ENCODE results near the gene MGAT3. TPM values are rescaled to one million over a fixed set of nuclear protein-coding genes. Genes with fewer than 3 reads are reported as not detected.

MGAT3 gene
- total and polyA plus RNA-seq, 9 of the 15 experiments (the other 6 are each of a cell fraction or from before 2014, with no cell fraction given), result 0.10 to 11.5 (median 4.6) TPM

DNA sequence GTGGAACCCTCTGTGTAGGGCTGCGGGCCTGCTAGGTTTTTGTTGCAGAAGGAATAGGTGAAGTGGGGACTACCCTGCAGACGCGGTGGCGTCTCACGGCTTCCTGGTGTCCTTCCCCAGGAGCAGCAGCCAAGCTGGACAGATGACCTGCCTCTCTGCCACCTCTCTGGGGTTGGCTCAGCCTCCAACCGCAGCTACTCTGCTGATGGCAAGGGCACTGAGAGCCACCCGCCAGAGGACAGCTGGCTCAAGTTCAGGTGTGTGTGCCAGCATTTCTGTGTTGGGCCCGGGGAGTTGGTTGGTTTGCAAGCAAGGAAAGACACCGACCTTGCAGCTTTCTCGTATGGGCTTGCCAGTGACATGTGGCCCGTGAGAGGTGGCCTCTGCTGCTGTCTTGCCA, 41.9 kb upstream of the MGAT3 start:
- ChIA-PET CTCF (ENCODE audit: low intra/inter-chr PET ratio) (no interaction called here), POLR2A (interaction anchor here (1.0 kb wide), 1 partner anchor 17 kb away, joined by 3 read pairs; no protein-coding TSS in a partner anchor)
- H3K36me3 ChIP-seq (ENCODE audit: control insufficient read depth, insufficient read depth, low read length), result peaks cover 43% of the 10 kb centered on the region; the same call in 2 of the 3 replicates
- H3K9ac ChIP-seq (ENCODE audit: insufficient read depth in 1 of 2, low read depth in 2 of 2, low read length in 2 of 2), result no peak overlapping the region
- no peak for ATAC-seq
- H3K27ac ChIP-seq (ENCODE audit: extremely low read depth, low read depth, low read length), result no peak overlapping the region
- no peak overlapping the region for H3K4me2 ChIP-seq (ENCODE audit: insufficient read depth, low read length)
- peaks cover 4% of the 10 kb centered on the region; the same call in 2 of the 3 replicates for H3K79me2 ChIP-seq (ENCODE audit: control insufficient read depth, insufficient read depth, low read length)
- no peaks in the 10 kb centered on the region for H4K20me1 ChIP-seq (replicated peaks; ENCODE audit: control insufficient read depth, insufficient read depth, low read length)
- DNase-seq (ENCODE audit: extremely low read depth in 1 of 4, low spot score in 3 of 4), result no peak
- FAIRE-seq, result no peak
- WGBS (ENCODE audit: insufficient coverage, low coverage, missing lambda C conversion rate), result 94% methylated on average over 10 of the region's 11 CpGs
- in situ Hi-C loops (cut with MboI), result no loop called here
- no peaks in the 10 kb centered on the region for H3K9me3 ChIP-seq (replicated peaks; ENCODE audit: control insufficient read depth, insufficient read depth, low read depth, low read length)
- intact Hi-C loops (cut with micrococcal nuclease), result no loop called here
- peaks cover 0 to 5% of the 10 kb centered on the region in 2 experiments; a peak in 1 of 5 replicates for H3K4me1 ChIP-seq (replicated peaks in 1 of 2; ENCODE audit: control insufficient read depth in 2 of 2, insufficient read depth in 2 of 2, low read length in 2 of 2)
- TF ChIP-seq MYBL2 (IDR thresholded peaks at IDR 0.05; ENCODE audit: low read depth), result no peak
- no peak for TF ChIP-seq MYBL2 (CRISPR knock-in tag; IDR thresholded peaks at IDR 0.05; ENCODE audit: borderline replicate concordance)
- TF ChIP-seq, protein P1, sequence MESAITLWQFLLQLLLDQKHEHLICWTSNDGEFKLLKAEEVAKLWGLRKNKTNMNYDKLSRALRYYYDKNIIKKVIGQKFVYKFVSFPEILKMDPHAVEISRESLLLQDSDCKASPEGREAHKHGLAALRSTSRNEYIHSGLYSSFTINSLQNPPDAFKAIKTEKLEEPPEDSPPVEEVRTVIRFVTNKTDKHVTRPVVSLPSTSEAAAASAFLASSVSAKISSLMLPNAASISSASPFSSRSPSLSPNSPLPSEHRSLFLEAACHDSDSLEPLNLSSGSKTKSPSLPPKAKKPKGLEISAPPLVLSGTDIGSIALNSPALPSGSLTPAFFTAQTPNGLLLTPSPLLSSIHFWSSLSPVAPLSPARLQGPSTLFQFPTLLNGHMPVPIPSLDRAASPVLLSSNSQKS (CRISPR knock-in tag; IDR thresholded peaks at IDR 0.05), result no peak
- TF ChIP-seq POLR2G (IDR thresholded peaks at IDR 0.05; ENCODE audit: low read depth, low read length), result no peak
- TF ChIP-seq PTBP1 (IDR thresholded peaks at IDR 0.05; ENCODE audit: low read depth, low read length), result no peak
- no peak for TF ChIP-seq LCOR (CRISPR knock-in tag; IDR thresholded peaks at IDR 0.05)
- TF ChIP-seq FOXK2 (conservative IDR thresholded peaks at IDR 0.05 in 1 of 2, IDR thresholded peaks at IDR 0.05 in 1 of 2; ENCODE audit: low read depth in 2 of 2), result no peak
- TF ChIP-seq TCF3 (CRISPR knock-in tag; IDR thresholded peaks at IDR 0.05), result no peak
- TF ChIP-seq, protein P2, sequence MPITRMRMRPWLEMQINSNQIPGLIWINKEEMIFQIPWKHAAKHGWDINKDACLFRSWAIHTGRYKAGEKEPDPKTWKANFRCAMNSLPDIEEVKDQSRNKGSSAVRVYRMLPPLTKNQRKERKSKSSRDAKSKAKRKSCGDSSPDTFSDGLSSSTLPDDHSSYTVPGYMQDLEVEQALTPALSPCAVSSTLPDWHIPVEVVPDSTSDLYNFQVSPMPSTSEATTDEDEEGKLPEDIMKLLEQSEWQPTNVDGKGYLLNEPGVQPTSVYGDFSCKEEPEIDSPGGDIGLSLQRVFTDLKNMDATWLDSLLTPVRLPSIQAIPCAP (CRISPR knock-in tag; IDR thresholded peaks at IDR 0.05; ENCODE audit: borderline replicate concordance), result no peak
- TF ChIP-seq, protein P3, sequence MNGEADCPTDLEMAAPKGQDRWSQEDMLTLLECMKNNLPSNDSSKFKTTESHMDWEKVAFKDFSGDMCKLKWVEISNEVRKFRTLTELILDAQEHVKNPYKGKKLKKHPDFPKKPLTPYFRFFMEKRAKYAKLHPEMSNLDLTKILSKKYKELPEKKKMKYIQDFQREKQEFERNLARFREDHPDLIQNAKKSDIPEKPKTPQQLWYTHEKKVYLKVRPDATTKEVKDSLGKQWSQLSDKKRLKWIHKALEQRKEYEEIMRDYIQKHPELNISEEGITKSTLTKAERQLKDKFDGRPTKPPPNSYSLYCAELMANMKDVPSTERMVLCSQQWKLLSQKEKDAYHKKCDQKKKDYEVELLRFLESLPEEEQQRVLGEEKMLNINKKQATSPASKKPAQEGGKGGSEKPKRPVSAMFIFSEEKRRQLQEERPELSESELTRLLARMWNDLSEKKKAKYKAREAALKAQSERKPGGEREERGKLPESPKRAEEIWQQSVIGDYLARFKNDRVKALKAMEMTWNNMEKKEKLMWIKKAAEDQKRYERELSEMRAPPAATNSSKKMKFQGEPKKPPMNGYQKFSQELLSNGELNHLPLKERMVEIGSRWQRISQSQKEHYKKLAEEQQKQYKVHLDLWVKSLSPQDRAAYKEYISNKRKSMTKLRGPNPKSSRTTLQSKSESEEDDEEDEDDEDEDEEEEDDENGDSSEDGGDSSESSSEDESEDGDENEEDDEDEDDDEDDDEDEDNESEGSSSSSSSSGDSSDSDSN (IDR thresholded peaks at IDR 0.05; ENCODE audit: borderline replicate concordance in 1 of 2, low read depth in 2 of 2, low read length in 2 of 2), result no peak
- H3K27me3 ChIP-seq (ENCODE audit: control insufficient read depth in 2 of 2, insufficient read depth in 2 of 2, low read length in 2 of 2), result no peaks in the 10 kb centered on the region
- no peaks in the 10 kb centered on the region for H3K9me1 ChIP-seq (ENCODE audit: control insufficient read depth, insufficient read depth, low read length)
- no peak overlapping the region for H2AFZ ChIP-seq (ENCODE audit: low read depth, low read length)
- BruUV-seq (replicated peaks), result no TSS peak
- no peak overlapping the region for H3K4me3 ChIP-seq
